Erythroblast (primary cell): ENCODE data around the gene HNRNPUL1.

Source experiments
- GATA1 ChIP-seq: IDR thresholded peaks from 2 replicates; pipeline ENCODE4 v1.6.1; 2011; ENCODE audit warnings: low read depth, mild to moderate bottlenecking, control low read depth, low read length, moderate library complexity
- POLR2A ChIP-seq: IDR thresholded peaks from 2 replicates; pipeline ENCODE4 v1.6.1; 2011; ENCODE audit warnings: mild to moderate bottlenecking, low read length

- TF ChIP-seq POLR2A: no peak
- no peak for TF ChIP-seq GATA1
Measured at GRCh38 chr19:41321600-41322270, 57.6 kb downstream of the HNRNPUL1 start.
